GM23338 (cell line): ENCODE data around the gene ARHGAP36. TPM values are rescaled to one million over a fixed set of nuclear protein-coding genes. Genes with fewer than 3 reads are reported as not detected.

ENCODE experiments used
- ATAC-seq: fragments of 200-7000 bp; cut with Tn5 transposase; 3 replicates; pipeline ENCODE4 v1.9.1; 2020
- DNase-seq: peaks from one replicate; pipeline ENCODE4 v3.0.0-alpha.2; 2015; ENCODE audit warnings: low spot score
- H2AFZ ChIP-seq: fragments of 200-600 bp; sonication (generic); 2 replicates; pipeline ENCODE4 v1.8.0; 2016; ENCODE audit warnings: antibody characterized with exemption, mild to moderate bottlenecking, moderate library complexity
- H3F3A ChIP-seq: fragments of 200-600 bp; sonication (generic); replicated peaks from 2 replicates; pipeline ENCODE4 v1.8.0; 2017; ENCODE audit warnings: antibody characterized with exemption, mixed run types, low read depth
- H3K27ac ChIP-seq: fragments of 200-600 bp; sonication (generic); 2 replicates; pipeline ENCODE4 v1.6.1; 2016; ENCODE audit warnings: low read depth
- H3K27me3 ChIP-seq: fragments of 200-600 bp; sonication (generic); 2 replicates; pipeline ENCODE4 v1.8.0; 2016; ENCODE audit warnings: mild to moderate bottlenecking, mixed run types, moderate library complexity; ENCODE audit not compliant: insufficient read depth
- H3K36me3 ChIP-seq: fragments of 200-600 bp; sonication (generic); 2 replicates; pipeline ENCODE4 v1.8.0; 2016; ENCODE audit warnings: mild to moderate bottlenecking; ENCODE audit not compliant: insufficient read depth
- H3K4me1 ChIP-seq: fragments of 200-600 bp; sonication (generic); 2 replicates; pipeline ENCODE4 v1.8.0; 2016; ENCODE audit warnings: mild to moderate bottlenecking, moderate library complexity; ENCODE audit not compliant: insufficient read depth
- H3K4me2 ChIP-seq: fragments of 200-600 bp; sonication (generic); 2 replicates; pipeline ENCODE4 v1.7.1; 2017; ENCODE audit warnings: mixed run types
- H3K4me3 ChIP-seq: fragments of 200-600 bp; sonication (generic); 2 replicates; pipeline ENCODE4 v1.6.1; 2016; ENCODE audit warnings: mixed run types
- H3K79me2 ChIP-seq: fragments of 200-600 bp; sonication (generic); replicated peaks from 2 replicates; pipeline ENCODE4 v1.8.0; 2017; ENCODE audit warnings: mild to moderate bottlenecking; ENCODE audit not compliant: insufficient read depth
- H3K9me2 ChIP-seq: fragments of 200-600 bp; sonication (generic); 2 replicates; pipeline ENCODE4 v1.8.0; 2017; ENCODE audit not compliant: insufficient read depth
- H4K20me1 ChIP-seq: fragments of 200-600 bp; sonication (generic); replicated peaks from 2 replicates; pipeline ENCODE4 v1.8.0; 2017; ENCODE audit warnings: mild to moderate bottlenecking; ENCODE audit not compliant: insufficient read depth
- H3K27ac Mint-ChIP-seq: 2 replicates; pipeline ENCODE4 v1.8.0; 2020; ENCODE audit warnings: inconsistent platforms, mild to moderate bottlenecking, moderate library complexity, mixed read lengths
- H3K27me3 Mint-ChIP-seq: 3 replicates; pipeline ENCODE4 v1.8.0; 2022; ENCODE audit warnings: low read depth, mild to moderate bottlenecking, moderate library complexity, mixed read lengths, inconsistent platforms; ENCODE audit not compliant: insufficient read depth, poor library complexity
- H3K36me3 Mint-ChIP-seq: 3 replicates; pipeline ENCODE4 v1.8.0; 2021; ENCODE audit warnings: low read depth, mild to moderate bottlenecking, inconsistent platforms, moderate library complexity, mixed read lengths
- H3K4me1 Mint-ChIP-seq: 3 replicates; pipeline ENCODE4 v1.8.0; 2020; ENCODE audit warnings: mild to moderate bottlenecking, inconsistent platforms, mixed read lengths
- H3K4me3 Mint-ChIP-seq: 3 replicates; pipeline ENCODE4 v1.8.0; 2021; ENCODE audit warnings: moderate library complexity, mild to moderate bottlenecking, inconsistent platforms, mixed read lengths
- H3K9me3 Mint-ChIP-seq: 3 replicates; pipeline ENCODE4 v1.8.0; 2020; ENCODE audit warnings: moderate library complexity, mild to moderate bottlenecking, inconsistent platforms, mixed read lengths
- CREB1 ChIP-seq: fragments of 250-450 bp; sonication (Bioruptor Pico); IDR thresholded peaks from 2 replicates; pipeline ENCODE4 v1.5.0; 2020; ENCODE audit warnings: low read depth, mild to moderate bottlenecking, moderate library complexity
- NANOG ChIP-seq: IDR thresholded peaks from 2 replicates; pipeline ENCODE4 v1.6.1; 2016; ENCODE audit warnings: antibody characterized with exemption, borderline replicate concordance
- POLR2AphosphoS5 ChIP-seq: IDR thresholded peaks from 2 replicates; pipeline ENCODE4 v1.6.1; 2016; ENCODE audit warnings: antibody characterized with exemption, low read depth
- polyA plus RNA-seq: library from polyadenylated mRNA; unstranded; fragments of >200 nt; fragmentation: Nextera tagmentation; extraction: Ambion mirVana; gene quantifications from 2 replicates; pipeline ENCODE4 v1.2.1, GENCODE V29; 2016
- total RNA-seq: library from RNA; depleted of rRNA; stranded (reverse); fragments of >200 nt; shearing (Covaris generic); gene quantifications from 2 replicates; pipeline ENCODE4 v1.2.3, GENCODE V29; 2014
- TF ChIP-seq, protein P1 (sequence below), 2 experiments: fragments of 200-600 bp in 1 of 2; sonication (generic) in 1 of 2; conservative IDR thresholded peaks; 2 replicates each; pipeline versions ENCODE4 v1.5.1 to v1.6.1; 2016 to 2017; ENCODE audit warnings: antibody characterized with exemption in 2 of 2, low read depth in 2 of 2, mild to moderate bottlenecking in 2 of 2, moderate library complexity in 1 of 2
- TF ChIP-seq, protein P2 (sequence below): fragments of 250-450 bp; sonication (Bioruptor Pico); IDR thresholded peaks from 2 replicates; pipeline ENCODE4 v1.5.0; 2020; ENCODE audit warnings: mild to moderate bottlenecking, moderate library complexity

The ARHGAP36 gene
- total and polyA plus RNA-seq, 2 experiments from 2014 or later = 0.21 TPM; not detected in 1

DNA sequence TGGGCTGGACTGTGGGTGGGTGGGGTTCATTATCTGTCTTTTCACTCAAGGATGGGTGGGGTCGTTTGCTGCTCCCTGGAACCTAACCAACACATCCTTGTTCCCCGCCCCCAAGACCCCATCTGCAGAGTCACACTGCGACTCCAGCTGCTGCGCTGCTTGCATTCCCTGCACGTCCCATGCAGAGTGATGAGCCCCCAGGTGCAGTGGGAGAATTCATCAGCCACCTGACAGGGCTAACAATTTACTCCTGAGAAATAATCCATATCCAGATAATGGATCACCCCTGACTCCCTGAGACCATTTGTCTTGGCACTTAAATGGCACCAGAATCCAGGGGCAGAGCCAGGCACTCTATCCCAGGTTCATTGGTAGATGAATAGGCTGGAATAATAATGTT is 12.4 kb upstream of the ARHGAP36 start:
- Mint-ChIP-seq H3K4me3 (no peak overlapping the region), H3K4me1 (peaks cover 18% of the 10 kb centered on the region), H3K36me3 (no peaks in the 10 kb centered on the region), H3K27me3 (peaks cover 1% of the 10 kb centered on the region), H3K9me3 (no peaks in the 10 kb centered on the region), H3K27ac (no peak overlapping the region)
- no peak for ATAC-seq
- Histone ChIP-seq H4K20me1 (no peaks in the 10 kb centered on the region), H3K9me2 (no peaks in the 10 kb centered on the region), H3K27ac (no peak overlapping the region), H3K79me2 (no peaks in the 10 kb centered on the region), H3K36me3 (no peaks in the 10 kb centered on the region), H3K4me2 (no peak overlapping the region), H3F3A (no peaks in the 10 kb centered on the region), H3K4me1 (peaks cover 10% of the 10 kb centered on the region; the same call in 1 of the 2 replicates), H2AFZ (no peak overlapping the region), H3K27me3 (no peaks in the 10 kb centered on the region), H3K4me3 (no peak overlapping the region)
- no peak for DNase-seq
- TF ChIP-seq, protein P1, sequence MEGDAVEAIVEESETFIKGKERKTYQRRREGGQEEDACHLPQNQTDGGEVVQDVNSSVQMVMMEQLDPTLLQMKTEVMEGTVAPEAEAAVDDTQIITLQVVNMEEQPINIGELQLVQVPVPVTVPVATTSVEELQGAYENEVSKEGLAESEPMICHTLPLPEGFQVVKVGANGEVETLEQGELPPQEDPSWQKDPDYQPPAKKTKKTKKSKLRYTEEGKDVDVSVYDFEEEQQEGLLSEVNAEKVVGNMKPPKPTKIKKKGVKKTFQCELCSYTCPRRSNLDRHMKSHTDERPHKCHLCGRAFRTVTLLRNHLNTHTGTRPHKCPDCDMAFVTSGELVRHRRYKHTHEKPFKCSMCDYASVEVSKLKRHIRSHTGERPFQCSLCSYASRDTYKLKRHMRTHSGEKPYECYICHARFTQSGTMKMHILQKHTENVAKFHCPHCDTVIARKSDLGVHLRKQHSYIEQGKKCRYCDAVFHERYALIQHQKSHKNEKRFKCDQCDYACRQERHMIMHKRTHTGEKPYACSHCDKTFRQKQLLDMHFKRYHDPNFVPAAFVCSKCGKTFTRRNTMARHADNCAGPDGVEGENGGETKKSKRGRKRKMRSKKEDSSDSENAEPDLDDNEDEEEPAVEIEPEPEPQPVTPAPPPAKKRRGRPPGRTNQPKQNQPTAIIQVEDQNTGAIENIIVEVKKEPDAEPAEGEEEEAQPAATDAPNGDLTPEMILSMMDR (conservative IDR thresholded peaks at IDR 0.05; ENCODE audit: low read depth in 2 of 2) = no peak
- TF ChIP-seq POLR2AphosphoS5 = no peak
- no peak for TF ChIP-seq NANOG
- TF ChIP-seq CREB1 (CRISPR knock-in tag) = no peak
- TF ChIP-seq, protein P2, sequence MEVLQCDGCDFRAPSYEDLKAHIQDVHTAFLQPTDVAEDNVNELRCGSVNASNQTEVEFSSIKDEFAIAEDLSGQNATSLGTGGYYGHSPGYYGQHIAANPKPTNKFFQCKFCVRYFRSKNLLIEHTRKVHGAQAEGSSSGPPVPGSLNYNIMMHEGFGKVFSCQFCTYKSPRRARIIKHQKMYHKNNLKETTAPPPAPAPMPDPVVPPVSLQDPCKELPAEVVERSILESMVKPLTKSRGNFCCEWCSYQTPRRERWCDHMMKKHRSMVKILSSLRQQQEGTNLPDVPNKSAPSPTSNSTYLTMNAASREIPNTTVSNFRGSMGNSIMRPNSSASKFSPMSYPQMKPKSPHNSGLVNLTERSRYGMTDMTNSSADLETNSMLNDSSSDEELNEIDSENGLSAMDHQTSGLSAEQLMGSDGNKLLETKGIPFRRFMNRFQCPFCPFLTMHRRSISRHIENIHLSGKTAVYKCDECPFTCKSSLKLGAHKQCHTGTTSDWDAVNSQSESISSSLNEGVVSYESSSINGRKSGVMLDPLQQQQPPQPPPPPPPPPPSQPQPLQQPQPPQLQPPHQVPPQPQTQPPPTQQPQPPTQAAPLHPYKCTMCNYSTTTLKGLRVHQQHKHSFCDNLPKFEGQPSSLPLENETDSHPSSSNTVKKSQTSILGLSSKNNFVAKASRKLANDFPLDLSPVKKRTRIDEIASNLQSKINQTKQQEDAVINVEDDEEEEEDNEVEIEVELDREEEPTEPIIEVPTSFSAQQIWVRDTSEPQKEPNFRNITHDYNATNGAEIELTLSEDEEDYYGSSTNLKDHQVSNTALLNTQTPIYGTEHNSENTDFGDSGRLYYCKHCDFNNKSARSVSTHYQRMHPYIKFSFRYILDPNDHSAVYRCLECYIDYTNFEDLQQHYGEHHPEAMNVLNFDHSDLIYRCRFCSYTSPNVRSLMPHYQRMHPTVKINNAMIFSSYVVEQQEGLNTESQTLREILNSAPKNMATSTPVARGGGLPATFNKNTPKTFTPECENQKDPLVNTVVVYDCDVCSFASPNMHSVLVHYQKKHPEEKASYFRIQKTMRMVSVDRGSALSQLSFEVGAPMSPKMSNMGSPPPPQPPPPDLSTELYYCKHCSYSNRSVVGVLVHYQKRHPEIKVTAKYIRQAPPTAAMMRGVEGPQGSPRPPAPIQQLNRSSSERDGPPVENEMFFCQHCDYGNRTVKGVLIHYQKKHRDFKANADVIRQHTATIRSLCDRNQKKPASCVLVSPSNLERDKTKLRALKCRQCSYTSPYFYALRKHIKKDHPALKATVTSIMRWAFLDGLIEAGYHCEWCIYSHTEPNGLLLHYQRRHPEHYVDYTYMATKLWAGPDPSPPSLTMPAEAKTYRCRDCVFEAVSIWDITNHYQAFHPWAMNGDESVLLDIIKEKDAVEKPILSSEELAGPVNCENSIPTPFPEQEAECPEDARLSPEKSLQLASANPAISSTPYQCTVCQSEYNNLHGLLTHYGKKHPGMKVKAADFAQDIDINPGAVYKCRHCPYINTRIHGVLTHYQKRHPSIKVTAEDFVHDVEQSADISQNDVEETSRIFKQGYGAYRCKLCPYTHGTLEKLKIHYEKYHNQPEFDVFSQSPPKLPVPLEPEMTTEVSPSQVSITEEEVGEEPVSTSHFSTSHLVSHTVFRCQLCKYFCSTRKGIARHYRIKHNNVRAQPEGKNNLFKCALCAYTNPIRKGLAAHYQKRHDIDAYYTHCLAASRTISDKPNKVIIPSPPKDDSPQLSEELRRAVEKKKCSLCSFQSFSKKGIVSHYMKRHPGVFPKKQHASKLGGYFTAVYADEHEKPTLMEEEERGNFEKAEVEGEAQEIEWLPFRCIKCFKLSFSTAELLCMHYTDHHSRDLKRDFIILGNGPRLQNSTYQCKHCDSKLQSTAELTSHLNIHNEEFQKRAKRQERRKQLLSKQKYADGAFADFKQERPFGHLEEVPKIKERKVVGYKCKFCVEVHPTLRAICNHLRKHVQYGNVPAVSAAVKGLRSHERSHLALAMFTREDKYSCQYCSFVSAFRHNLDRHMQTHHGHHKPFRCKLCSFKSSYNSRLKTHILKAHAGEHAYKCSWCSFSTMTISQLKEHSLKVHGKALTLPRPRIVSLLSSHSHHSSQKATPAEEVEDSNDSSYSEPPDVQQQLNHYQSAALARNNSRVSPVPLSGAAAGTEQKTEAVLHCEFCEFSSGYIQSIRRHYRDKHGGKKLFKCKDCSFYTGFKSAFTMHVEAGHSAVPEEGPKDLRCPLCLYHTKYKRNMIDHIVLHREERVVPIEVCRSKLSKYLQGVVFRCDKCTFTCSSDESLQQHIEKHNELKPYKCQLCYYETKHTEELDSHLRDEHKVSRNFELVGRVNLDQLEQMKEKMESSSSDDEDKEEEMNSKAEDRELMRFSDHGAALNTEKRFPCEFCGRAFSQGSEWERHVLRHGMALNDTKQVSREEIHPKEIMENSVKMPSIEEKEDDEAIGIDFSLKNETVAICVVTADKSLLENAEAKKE (CRISPR knock-in tag) = no peak
